Measurements from ENCODE around the gene NSDHL.
A peak's percentile ranks its signal among the peaks of the same experiment; 100 is the strongest.
"Not testable (repeated sequence)": the region's sequence is repeated elsewhere in the genome, so short reads cannot be mapped to it uniquely, and the experiment has no call there.

NSDHL gene

GRCh38 chrX:152907084-152907651 is 76.3 kb downstream of the NSDHL start:
- H3K27me3 ChIP-seq = peaks cover 68 to 92% (median 90%) of the 10 kb centered on the region in 11 experiments
- peak overlapping the region in 9 of 11 experiments; percentile 4 to 54 (median 20); a peak in 8 of 22 replicates for H3K4me2 ChIP-seq
- peaks cover 0 to 38% (median 9%) of the 10 kb centered on the region in 11 experiments; a peak in 8 of 22 replicates for H4K20me1 ChIP-seq
- no peak overlapping the region for H3K27ac ChIP-seq
- no peak overlapping the region for H3K9ac ChIP-seq
- peaks cover 7 to 30% (median 14%) of the 10 kb centered on the region in 10 experiments; a peak in 17 of 20 replicates for H3K4me1 ChIP-seq
- TF ChIP-seq Cebpa-rat (IDR thresholded peaks at IDR 0.05) = no peak
- H3K4me3 ChIP-seq = no peak overlapping the region
- no peaks in the 10 kb centered on the region for H3K36me3 ChIP-seq
- no peaks in the 10 kb centered on the region for H3K9me3 ChIP-seq (replicated peaks in 1 of 11)

GRCh38 chrX:152908486-152908885 is 77.6 kb downstream of the NSDHL start:
- H4K20me1 ChIP-seq = peaks cover 0 to 38% (median 9%) of the 10 kb centered on the region in 11 experiments; a peak in 9 of 22 replicates
- H3K4me1 ChIP-seq = peaks cover 17 to 42% (median 22%) of the 10 kb centered on the region in 10 experiments
- H3K9ac ChIP-seq = no peak overlapping the region
- no peaks in the 10 kb centered on the region for H3K9me3 ChIP-seq (replicated peaks in 1 of 11)
- no peak for TF ChIP-seq Cebpa-rat (IDR thresholded peaks at IDR 0.05)
- peaks cover 62 to 92% (median 87%) of the 10 kb centered on the region in 11 experiments for H3K27me3 ChIP-seq
- no peaks in the 10 kb centered on the region for H3K36me3 ChIP-seq
- no peak overlapping the region for H3K4me2 ChIP-seq
- no peak overlapping the region for H3K27ac ChIP-seq
- H3K4me3 ChIP-seq = no peak overlapping the region

- Histone ChIP-seq H3K4me2 (peak overlapping the region in 3 of 11 experiments; percentile 2 to 21 (median 10); a peak in 4 of 22 replicates), H4K20me1 (peaks cover 0 to 38% (median 12%) of the 10 kb centered on the region in 11 experiments; a peak in 9 of 22 replicates), H3K27me3 (peaks cover 57 to 92% (median 87%) of the 10 kb centered on the region in 11 experiments), H3K4me1 (peaks cover 25 to 46% (median 35%) of the 10 kb centered on the region in 10 experiments)
- not testable (repeated sequence) for H3K9me3 ChIP-seq (replicated peaks in 1 of 11); H3K36me3 ChIP-seq; H3K4me3 ChIP-seq; H3K27ac ChIP-seq; H3K9ac ChIP-seq
Observed at GRCh38 chrX:152910018-152910417, 79.2 kb downstream of the NSDHL start.

GRCh38 chrX:152912106-152912505 is 81.2 kb downstream of the NSDHL start:
- no peak overlapping the region for H3K9ac ChIP-seq
- H3K27me3 ChIP-seq = peaks cover 48 to 92% (median 87%) of the 10 kb centered on the region in 11 experiments
- H3K4me1 ChIP-seq = peaks cover 25 to 53% (median 46%) of the 10 kb centered on the region in 10 experiments
- peaks cover 0 to 39% (median 8%) of the 10 kb centered on the region in 11 experiments; a peak in 9 of 22 replicates for H4K20me1 ChIP-seq
- no peak for TF ChIP-seq Cebpa-rat (IDR thresholded peaks at IDR 0.05)
- no peaks in the 10 kb centered on the region for H3K36me3 ChIP-seq
- no peak overlapping the region for H3K27ac ChIP-seq
- 0 out of 22 replicates have a peak overlapping the region, but pooled peaks of 2 of the 11 experiments have one; percentile 42 to 57 for H3K4me2 ChIP-seq
- H3K9me3 ChIP-seq (replicated peaks in 1 of 11) = no peaks in the 10 kb centered on the region
- no peak overlapping the region for H3K4me3 ChIP-seq

- H3K9ac ChIP-seq = peak overlapping the region in 6 of 11 experiments; percentile 14 to 48 (median 32); a peak in 7 of 22 replicates
- H3K4me3 ChIP-seq = no peak overlapping the region
- peak overlapping the region in 7 of 11 experiments; percentile 50 to 67 (median 59); a peak in 13 of 22 replicates for H3K27ac ChIP-seq
- no peaks in the 10 kb centered on the region for H3K36me3 ChIP-seq
- no peaks in the 10 kb centered on the region for H3K9me3 ChIP-seq (replicated peaks in 1 of 11)
- no peak for TF ChIP-seq Cebpa-rat (IDR thresholded peaks at IDR 0.05)
- peaks cover 42 to 92% (median 87%) of the 10 kb centered on the region in 11 experiments for H3K27me3 ChIP-seq
- H4K20me1 ChIP-seq = peaks cover 0 to 36% (median 5%) of the 10 kb centered on the region in 11 experiments; a peak in 9 of 22 replicates
- H3K4me1 ChIP-seq = peaks cover 20 to 53% (median 44%) of the 10 kb centered on the region in 10 experiments
- peak overlapping the region in 10 of 11 experiments; percentile 38 to 76 (median 58); a peak in 20 of 22 replicates for H3K4me2 ChIP-seq
Observed at GRCh38 chrX:152912641-152913040, 81.8 kb downstream of the NSDHL start.

- H3K4me2 ChIP-seq = peak overlapping the region; percentile 38 to 76 (median 57)
- 0 out of 22 replicates have a peak, but pooled peaks of 1 of the 11 experiments have one; percentile 31 for TF ChIP-seq Cebpa-rat (IDR thresholded peaks at IDR 0.05)
- H3K4me3 ChIP-seq = no peak overlapping the region
- H4K20me1 ChIP-seq = peaks cover 0 to 42% (median 0%) of the 10 kb centered on the region in 11 experiments; a peak in 8 of 22 replicates
- H3K36me3 ChIP-seq = no peaks in the 10 kb centered on the region
- peaks cover 42 to 92% (median 87%) of the 10 kb centered on the region in 11 experiments for H3K27me3 ChIP-seq
- H3K27ac ChIP-seq = peak overlapping the region in 8 of 11 experiments; percentile 50 to 67 (median 58); a peak in 16 of 22 replicates
- H3K4me1 ChIP-seq = peaks cover 21 to 59% (median 47%) of the 10 kb centered on the region in 10 experiments
- peak overlapping the region in 6 of 11 experiments; percentile 14 to 48 (median 32); a peak in 9 of 22 replicates for H3K9ac ChIP-seq
- H3K9me3 ChIP-seq (replicated peaks in 1 of 11) = no peaks in the 10 kb centered on the region
Observed at GRCh38 chrX:152913346-152913745, 82.5 kb downstream of the NSDHL start.

- no peak overlapping the region for H3K4me3 ChIP-seq
- no peak for TF ChIP-seq Cebpa-rat (IDR thresholded peaks at IDR 0.05)
- H3K27me3 ChIP-seq = peaks cover 45 to 92% (median 87%) of the 10 kb centered on the region in 11 experiments
- H3K4me2 ChIP-seq = peak overlapping the region; percentile 38 to 76 (median 57); a peak in 21 of 22 replicates
- no peaks in the 10 kb centered on the region for H3K36me3 ChIP-seq
- peaks cover 27 to 60% (median 48%) of the 10 kb centered on the region in 10 experiments for H3K4me1 ChIP-seq
- H3K9me3 ChIP-seq (replicated peaks in 1 of 11) = no peaks in the 10 kb centered on the region
- H4K20me1 ChIP-seq = peaks cover 0 to 37% (median 0%) of the 10 kb centered on the region in 11 experiments; a peak in 8 of 22 replicates
- peak overlapping the region in 8 of 11 experiments; percentile 23 to 67 (median 58); a peak in 14 of 22 replicates for H3K27ac ChIP-seq
- H3K9ac ChIP-seq = peak overlapping the region in 2 of 11 experiments; percentile 39 to 45; a peak in 2 of 22 replicates
Observed at GRCh38 chrX:152913910-152914309, 83.0 kb downstream of the NSDHL start.

GRCh38 chrX:152915541-152916241 is 84.8 kb downstream of the NSDHL start:
- Histone ChIP-seq H3K4me2 (peak overlapping the region; percentile 19 to 43 (median 32); a peak in 18 of 22 replicates), H3K9ac (no peak overlapping the region), H3K36me3 (no peaks in the 10 kb centered on the region), H3K4me1 (peaks cover 28 to 56% (median 39%) of the 10 kb centered on the region in 10 experiments), H4K20me1 (peaks cover 0 to 33% (median 0%) of the 10 kb centered on the region in 11 experiments; a peak in 8 of 22 replicates), H3K9me3 (replicated peaks in 1 of 11) (no peaks in the 10 kb centered on the region), H3K27me3 (peaks cover 47 to 92% (median 87%) of the 10 kb centered on the region in 11 experiments), H3K27ac (0 out of 22 replicates have a peak overlapping the region, but pooled peaks of 2 of the 11 experiments have one; percentile 3 to 25), H3K4me3 (no peak overlapping the region)
- no peak for TF ChIP-seq Cebpa-rat (IDR thresholded peaks at IDR 0.05)
